IPS-15b (cell line): ENCODE measurements around the gene SHISA7.
A peak's percentile ranks its signal among the peaks of the same experiment; 100 is the strongest.

Experiments
- H3K27me3 ChIP-seq: one replicate; pipeline ENCODE4 v1.6.1; 2013; ENCODE audit warnings: low read length; ENCODE audit not compliant: control insufficient read depth, insufficient read depth
- H3K36me3 ChIP-seq: one replicate; pipeline ENCODE4 v1.6.1; 2013; ENCODE audit warnings: low read length; ENCODE audit not compliant: control insufficient read depth, insufficient read depth
- H3K4me1 ChIP-seq: one replicate; pipeline ENCODE4 v1.6.1; 2013; ENCODE audit warnings: mild to moderate bottlenecking, low read length; ENCODE audit not compliant: control insufficient read depth, insufficient read depth
- H3K4me3 ChIP-seq: one replicate; pipeline ENCODE4 v1.5.1; 2013; ENCODE audit warnings: low read depth, low read length
- H3K9ac ChIP-seq: one replicate; pipeline ENCODE4 v1.6.1; 2013; ENCODE audit warnings: low read depth, mild to moderate bottlenecking, low read length
- H3K9me3 ChIP-seq: one replicate; pipeline ENCODE4 v1.6.1; 2013; ENCODE audit warnings: mild to moderate bottlenecking, low read length; ENCODE audit not compliant: control insufficient read depth, insufficient read depth

SHISA7 gene

GRCh38 chr19:55479045-55479444 lies 35.9 kb upstream of the SHISA7 start:
- Histone ChIP-seq H3K9ac (no peak overlapping the region), H3K27me3 (no peaks in the 10 kb centered on the region), H3K9me3 (no peaks in the 10 kb centered on the region), H3K36me3 (peaks cover 8% of the 10 kb centered on the region), H3K4me1 (peaks cover 12% of the 10 kb centered on the region), H3K4me3 (no peak overlapping the region)

- H3K4me1 ChIP-seq, result peaks cover 12% of the 10 kb centered on the region
- no peak overlapping the region for H3K4me3 ChIP-seq
- peaks cover 8% of the 10 kb centered on the region for H3K36me3 ChIP-seq
- H3K9me3 ChIP-seq, result no peaks in the 10 kb centered on the region
- no peak overlapping the region for H3K9ac ChIP-seq
- no peaks in the 10 kb centered on the region for H3K27me3 ChIP-seq
These were observed 35.3 kb upstream of the SHISA7 start for GRCh38 chr19:55478364-55478763.

- Histone ChIP-seq H3K36me3 (peaks cover 5% of the 10 kb centered on the region), H3K4me3 (no peak overlapping the region), H3K4me1 (peaks cover 12% of the 10 kb centered on the region), H3K9me3 (no peaks in the 10 kb centered on the region), H3K27me3 (no peaks in the 10 kb centered on the region), H3K9ac (no peak overlapping the region)
These were observed 34.8 kb upstream of the SHISA7 start for GRCh38 chr19:55477905-55478304.

GRCh38 chr19:55476100-55476775 lies 33.1 kb upstream of the SHISA7 start, which contains the start of gene ZNF628:
ZNF628 (plus strand) TSS chr19:55476617; CDS start chr19:55479911, 3,294 bp downstream.
- Histone ChIP-seq H3K4me3 (peak within 1 kb of the TSS; percentile 74), H3K36me3 (no peaks in the 10 kb centered on the region), H3K9ac (peak within 1 kb of the TSS; percentile 61), H3K9me3 (no peaks in the 10 kb centered on the region), H3K27me3 (no peaks in the 10 kb centered on the region), H3K4me1 (peaks cover 12% of the 10 kb centered on the region)

- Histone ChIP-seq H3K9me3 (no peaks in the 10 kb centered on the region), H3K9ac (no peak overlapping the region), H3K36me3 (no peaks in the 10 kb centered on the region), H3K4me3 (no peak overlapping the region), H3K4me1 (peaks cover 10% of the 10 kb centered on the region), H3K27me3 (no peaks in the 10 kb centered on the region)
These were observed 31.5 kb upstream of the SHISA7 start for GRCh38 chr19:55474269-55475265.

GRCh38 chr19:55473225-55474012 lies 30.3 kb upstream of the SHISA7 start:
- no peaks in the 10 kb centered on the region for H3K9me3 ChIP-seq
- H3K36me3 ChIP-seq, result no peaks in the 10 kb centered on the region
- H3K4me1 ChIP-seq, result peaks cover 10% of the 10 kb centered on the region
- no peak overlapping the region for H3K9ac ChIP-seq
- no peaks in the 10 kb centered on the region for H3K27me3 ChIP-seq
- peak overlapping the region; percentile 31 for H3K4me3 ChIP-seq

GRCh38 chr19:55472463-55472862 lies 29.4 kb upstream of the SHISA7 start:
- Histone ChIP-seq H3K27me3 (no peaks in the 10 kb centered on the region), H3K36me3 (no peaks in the 10 kb centered on the region), H3K9me3 (no peaks in the 10 kb centered on the region), H3K9ac (no peak overlapping the region), H3K4me3 (no peak overlapping the region), H3K4me1 (peaks cover 10% of the 10 kb centered on the region)

GRCh38 chr19:55471266-55471665 lies 28.2 kb upstream of the SHISA7 start:
- Histone ChIP-seq H3K9ac (no peak overlapping the region), H3K36me3 (no peaks in the 10 kb centered on the region), H3K27me3 (no peaks in the 10 kb centered on the region), H3K4me1 (peaks cover 10% of the 10 kb centered on the region), H3K4me3 (no peak overlapping the region), H3K9me3 (no peaks in the 10 kb centered on the region)

GRCh38 chr19:55468054-55468393 lies 24.9 kb upstream of the SHISA7 start:
- Histone ChIP-seq H3K9me3 (no peaks in the 10 kb centered on the region), H3K36me3 (no peaks in the 10 kb centered on the region), H3K27me3 (peaks cover 3% of the 10 kb centered on the region), H3K9ac (no peak overlapping the region), H3K4me1 (peaks cover 3% of the 10 kb centered on the region), H3K4me3 (no peak overlapping the region)

- Histone ChIP-seq H3K9ac (no peak overlapping the region), H3K4me1 (peaks cover 3% of the 10 kb centered on the region), H3K9me3 (no peaks in the 10 kb centered on the region), H3K4me3 (no peak overlapping the region), H3K27me3 (peaks cover 3% of the 10 kb centered on the region), H3K36me3 (no peaks in the 10 kb centered on the region)
These were observed 24.3 kb upstream of the SHISA7 start for GRCh38 chr19:55467236-55468053.

GRCh38 chr19:55466241-55466614 lies 23.1 kb upstream of the SHISA7 start:
- Histone ChIP-seq H3K4me1 (peaks cover 3% of the 10 kb centered on the region), H3K9me3 (no peaks in the 10 kb centered on the region), H3K9ac (no peak overlapping the region), H3K36me3 (no peaks in the 10 kb centered on the region), H3K27me3 (peaks cover 3% of the 10 kb centered on the region), H3K4me3 (no peak overlapping the region)
